DND-41 (cell line): ENCODE results near the gene ADAMTS3.

Experiments
- ATAC-seq: fragments of 200-7000 bp; cut with Tn5 transposase; 3 replicates; pipeline ENCODE4 v1.9.1; 2021; ENCODE audit warnings: low read depth; ENCODE audit not compliant: insufficient read depth
- DNase-seq: peaks from one replicate; pipeline ENCODE4 v3.0.0-alpha.2; 2020
- H2AFZ ChIP-seq: 2 replicates; pipeline ENCODE4 v1.6.0; 2012; ENCODE audit warnings: low read depth, low read length
- H3K27ac ChIP-seq: 2 replicates; pipeline ENCODE4 v1.5.1; 2012; ENCODE audit warnings: low read length, inconsistent platforms
- H3K27me3 ChIP-seq: fragments of 200-600 bp; sonication (generic); 2 replicates; pipeline ENCODE4 v1.6.0; 2012; ENCODE audit warnings: low read length, mild to moderate bottlenecking, inconsistent platforms; ENCODE audit not compliant: insufficient read depth, poor library complexity
- H3K36me3 ChIP-seq: 2 replicates; pipeline ENCODE4 v1.5.1; 2012; ENCODE audit warnings: low read length, inconsistent platforms; ENCODE audit not compliant: insufficient read depth
- H3K4me1 ChIP-seq: 2 replicates; pipeline ENCODE4 v1.5.1; 2012; ENCODE audit warnings: mild to moderate bottlenecking, low read length; ENCODE audit not compliant: insufficient read depth
- H3K4me2 ChIP-seq: 2 replicates; pipeline ENCODE4 v1.6.0; 2012; ENCODE audit warnings: mild to moderate bottlenecking, moderate library complexity, low read length, inconsistent platforms; ENCODE audit not compliant: insufficient read depth
- H3K4me3 ChIP-seq, 2 experiments: fragments of 200-600 bp in 1 of 2; shearing (Covaris generic) in 1 of 2; 2 replicates each; pipeline ENCODE4 v1.5.1; 2012 to 2016; ENCODE audit warnings: inconsistent platforms in 2 of 2, low read length in 2 of 2, mild to moderate bottlenecking in 2 of 2, low read depth in 1 of 2, moderate library complexity in 1 of 2
- H3K79me2 ChIP-seq: 2 replicates; pipeline ENCODE4 v1.6.0; 2012; ENCODE audit warnings: low read length, inconsistent platforms; ENCODE audit not compliant: insufficient read depth
- H3K9ac ChIP-seq: 2 replicates; pipeline ENCODE4 v1.6.0; 2012; ENCODE audit warnings: low read depth, mild to moderate bottlenecking, inconsistent platforms, low read length, moderate library complexity
- H3K9me3 ChIP-seq: 2 replicates; pipeline ENCODE4 v1.5.1; 2012; ENCODE audit warnings: low read length, moderate library complexity, mild to moderate bottlenecking, inconsistent platforms; ENCODE audit not compliant: insufficient read depth, severe bottlenecking
- H4K20me1 ChIP-seq: 2 replicates; pipeline ENCODE4 v1.6.0; 2012; ENCODE audit warnings: low read length; ENCODE audit not compliant: insufficient read depth
- EZH2 ChIP-seq: IDR thresholded peaks from 3 replicates; pipeline ENCODE4 v1.6.1; 2012; ENCODE audit warnings: borderline replicate concordance, low read depth, mild to moderate bottlenecking, moderate library complexity, low read length, inconsistent platforms; ENCODE audit not compliant: severe bottlenecking
- TF ChIP-seq, protein P1 (sequence below): IDR thresholded peaks from 2 replicates; pipeline ENCODE4 v1.5.1; 2012; ENCODE audit warnings: borderline replicate concordance, low read length, moderate library complexity, mild to moderate bottlenecking; ENCODE audit not compliant: poor library complexity, severe bottlenecking; ENCODE audit errors: extremely low read depth

The ADAMTS3 gene

DNA sequence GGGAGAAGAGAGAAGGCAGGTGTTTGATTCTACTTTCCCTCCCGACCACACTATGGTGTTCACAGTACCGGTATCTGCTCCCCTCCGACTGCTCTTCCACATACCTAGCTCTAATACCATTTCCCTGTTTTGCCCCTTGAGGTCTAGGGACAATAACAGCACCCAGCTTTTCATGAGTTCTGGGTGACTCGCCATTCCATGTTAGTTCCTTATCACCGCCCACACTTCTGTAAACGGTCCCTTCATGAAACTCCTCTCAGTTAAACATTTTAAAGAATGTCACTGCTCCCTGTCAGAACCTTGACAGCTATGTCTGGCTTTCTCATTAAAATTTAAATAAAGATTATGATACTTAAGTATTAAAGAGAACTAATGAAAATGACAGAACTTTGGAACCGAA, 136.7 kb downstream of the ADAMTS3 start:
- no peaks in the 10 kb centered on the region for H3K36me3 ChIP-seq
- no peak overlapping the region for H3K4me3 ChIP-seq
- DNase-seq (no peak), ATAC-seq (no peak)
- TF ChIP-seq, protein P1, sequence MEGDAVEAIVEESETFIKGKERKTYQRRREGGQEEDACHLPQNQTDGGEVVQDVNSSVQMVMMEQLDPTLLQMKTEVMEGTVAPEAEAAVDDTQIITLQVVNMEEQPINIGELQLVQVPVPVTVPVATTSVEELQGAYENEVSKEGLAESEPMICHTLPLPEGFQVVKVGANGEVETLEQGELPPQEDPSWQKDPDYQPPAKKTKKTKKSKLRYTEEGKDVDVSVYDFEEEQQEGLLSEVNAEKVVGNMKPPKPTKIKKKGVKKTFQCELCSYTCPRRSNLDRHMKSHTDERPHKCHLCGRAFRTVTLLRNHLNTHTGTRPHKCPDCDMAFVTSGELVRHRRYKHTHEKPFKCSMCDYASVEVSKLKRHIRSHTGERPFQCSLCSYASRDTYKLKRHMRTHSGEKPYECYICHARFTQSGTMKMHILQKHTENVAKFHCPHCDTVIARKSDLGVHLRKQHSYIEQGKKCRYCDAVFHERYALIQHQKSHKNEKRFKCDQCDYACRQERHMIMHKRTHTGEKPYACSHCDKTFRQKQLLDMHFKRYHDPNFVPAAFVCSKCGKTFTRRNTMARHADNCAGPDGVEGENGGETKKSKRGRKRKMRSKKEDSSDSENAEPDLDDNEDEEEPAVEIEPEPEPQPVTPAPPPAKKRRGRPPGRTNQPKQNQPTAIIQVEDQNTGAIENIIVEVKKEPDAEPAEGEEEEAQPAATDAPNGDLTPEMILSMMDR, result no peak
- no peak for TF ChIP-seq EZH2
- H3K27me3 ChIP-seq, result no peaks in the 10 kb centered on the region
- no peak overlapping the region for H3K9ac ChIP-seq
- H2AFZ ChIP-seq, result no peak overlapping the region
- H4K20me1 ChIP-seq, result no peaks in the 10 kb centered on the region
- no peaks in the 10 kb centered on the region for H3K4me1 ChIP-seq
- no peak overlapping the region for H3K27ac ChIP-seq
- H3K9me3 ChIP-seq, result no peaks in the 10 kb centered on the region
- no peaks in the 10 kb centered on the region for H3K79me2 ChIP-seq
- H3K4me2 ChIP-seq, result no peak overlapping the region

DNA sequence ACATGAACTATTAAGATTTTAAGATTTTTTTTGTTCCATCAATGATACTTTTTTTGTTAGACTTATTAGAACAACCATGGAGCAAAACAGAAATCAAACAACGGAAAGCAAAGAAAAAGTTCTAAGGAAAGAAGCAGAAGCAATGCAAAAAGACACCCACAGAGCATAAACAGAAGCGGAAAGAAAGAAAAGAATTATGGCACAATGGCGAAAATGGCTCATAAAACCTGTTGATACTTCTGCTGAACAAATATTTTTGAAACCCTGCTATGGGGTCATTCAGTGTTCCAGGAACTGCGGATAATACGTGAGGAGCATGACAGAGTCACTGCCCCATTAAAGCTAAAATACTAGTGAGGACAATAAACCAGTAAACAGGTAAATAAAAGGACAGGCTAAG, 138.0 kb downstream of the ADAMTS3 start:
- no peaks in the 10 kb centered on the region for H3K27me3 ChIP-seq
- ATAC-seq (no peak), DNase-seq (no peak)
- no peak for TF ChIP-seq EZH2
- TF ChIP-seq, protein P1, result no peak
- H3K9me3 ChIP-seq, result no peaks in the 10 kb centered on the region
- H3K4me2 ChIP-seq, result no peak overlapping the region
- H3K4me1 ChIP-seq, result no peaks in the 10 kb centered on the region
- no peaks in the 10 kb centered on the region for H3K79me2 ChIP-seq
- no peaks in the 10 kb centered on the region for H4K20me1 ChIP-seq
- H3K4me3 ChIP-seq, result no peak overlapping the region
- no peak overlapping the region for H2AFZ ChIP-seq
- no peaks in the 10 kb centered on the region for H3K36me3 ChIP-seq
- no peak overlapping the region for H3K27ac ChIP-seq
- no peak overlapping the region for H3K9ac ChIP-seq

DNA sequence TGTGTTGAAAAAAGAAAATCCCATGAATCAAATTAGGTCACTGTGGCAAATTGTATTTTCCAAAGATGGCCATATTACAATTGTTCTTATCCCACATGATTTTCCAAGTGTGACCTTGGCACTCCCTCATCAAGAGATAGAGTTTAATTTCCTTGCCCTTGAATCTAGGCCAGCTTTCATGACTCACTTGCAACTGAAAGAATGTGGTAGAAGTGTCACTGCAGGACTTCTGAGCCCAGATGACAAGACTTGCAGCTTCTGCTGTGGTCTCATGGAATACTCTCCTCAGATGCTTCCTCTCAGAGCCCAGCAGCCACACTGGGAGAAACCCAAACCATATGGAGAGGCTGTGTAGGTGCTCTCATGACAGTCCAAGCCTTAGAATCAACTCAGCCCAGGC, 139.0 kb downstream of the ADAMTS3 start:
- Histone ChIP-seq H3K4me3 (no peak overlapping the region), H3K27ac (no peak overlapping the region), H3K36me3 (no peaks in the 10 kb centered on the region), H3K9me3 (no peaks in the 10 kb centered on the region), H4K20me1 (no peaks in the 10 kb centered on the region), H3K4me2 (no peak overlapping the region), H3K27me3 (no peaks in the 10 kb centered on the region), H3K9ac (no peak overlapping the region), H3K4me1 (no peaks in the 10 kb centered on the region), H3K79me2 (no peaks in the 10 kb centered on the region), H2AFZ (no peak overlapping the region)
- TF ChIP-seq EZH2, result no peak
- TF ChIP-seq, protein P1, result no peak
- ATAC-seq, result no peak
- DNase-seq, result no peak

DNA sequence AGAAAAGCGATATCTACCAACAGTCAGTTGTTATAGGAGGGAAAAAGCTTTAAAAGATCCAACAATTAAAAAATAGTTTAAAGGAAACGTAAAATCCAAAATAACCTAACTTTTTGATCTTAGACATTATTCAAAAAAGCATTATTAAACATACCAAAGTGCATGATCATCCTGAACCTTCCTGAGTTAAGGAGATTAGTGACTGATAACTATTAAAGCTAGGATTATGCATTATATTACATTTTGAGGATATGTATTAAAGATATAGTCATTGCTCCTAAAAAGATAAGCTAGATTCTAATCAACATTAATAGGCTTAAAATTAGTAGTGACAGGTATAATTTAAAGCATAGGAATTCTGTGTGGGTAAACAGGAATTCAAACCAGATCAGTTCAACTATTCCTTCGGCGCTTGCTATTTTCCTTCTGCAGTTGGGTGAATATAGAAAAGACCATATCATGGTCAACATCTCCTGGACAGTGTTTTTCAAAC, 139.6 kb downstream of the ADAMTS3 start:
- Histone ChIP-seq H3K27me3 (no peaks in the 10 kb centered on the region), H3K4me3 (no peak overlapping the region), H3K9me3 (no peaks in the 10 kb centered on the region), H4K20me1 (no peaks in the 10 kb centered on the region), H3K4me1 (no peaks in the 10 kb centered on the region), H3K27ac (no peak overlapping the region), H3K9ac (no peak overlapping the region), H3K36me3 (no peaks in the 10 kb centered on the region), H3K4me2 (no peak overlapping the region), H3K79me2 (no peaks in the 10 kb centered on the region), H2AFZ (no peak overlapping the region)
- no peak for ATAC-seq
- DNase-seq, result no peak
- TF ChIP-seq, protein P1, result no peak
- TF ChIP-seq EZH2, result no peak
